NCI-H1694 treated with DMSO at 0.1 percent for 48 hours (cell line): Measurements from ENCODE around the gene ACBD3.
A peak's percentile ranks its signal among the peaks of the same experiment; 100 is the strongest.
"Not testable (repeated sequence)": the region's sequence is repeated elsewhere in the genome, so short reads cannot be mapped to it uniquely, and the experiment has no call there.

ENCODE experiments used
- DNase-seq: peaks from one replicate; lab custom pipeline; 2025; lab: John Stamatoyannopoulos, UW

The ACBD3 gene

DNA sequence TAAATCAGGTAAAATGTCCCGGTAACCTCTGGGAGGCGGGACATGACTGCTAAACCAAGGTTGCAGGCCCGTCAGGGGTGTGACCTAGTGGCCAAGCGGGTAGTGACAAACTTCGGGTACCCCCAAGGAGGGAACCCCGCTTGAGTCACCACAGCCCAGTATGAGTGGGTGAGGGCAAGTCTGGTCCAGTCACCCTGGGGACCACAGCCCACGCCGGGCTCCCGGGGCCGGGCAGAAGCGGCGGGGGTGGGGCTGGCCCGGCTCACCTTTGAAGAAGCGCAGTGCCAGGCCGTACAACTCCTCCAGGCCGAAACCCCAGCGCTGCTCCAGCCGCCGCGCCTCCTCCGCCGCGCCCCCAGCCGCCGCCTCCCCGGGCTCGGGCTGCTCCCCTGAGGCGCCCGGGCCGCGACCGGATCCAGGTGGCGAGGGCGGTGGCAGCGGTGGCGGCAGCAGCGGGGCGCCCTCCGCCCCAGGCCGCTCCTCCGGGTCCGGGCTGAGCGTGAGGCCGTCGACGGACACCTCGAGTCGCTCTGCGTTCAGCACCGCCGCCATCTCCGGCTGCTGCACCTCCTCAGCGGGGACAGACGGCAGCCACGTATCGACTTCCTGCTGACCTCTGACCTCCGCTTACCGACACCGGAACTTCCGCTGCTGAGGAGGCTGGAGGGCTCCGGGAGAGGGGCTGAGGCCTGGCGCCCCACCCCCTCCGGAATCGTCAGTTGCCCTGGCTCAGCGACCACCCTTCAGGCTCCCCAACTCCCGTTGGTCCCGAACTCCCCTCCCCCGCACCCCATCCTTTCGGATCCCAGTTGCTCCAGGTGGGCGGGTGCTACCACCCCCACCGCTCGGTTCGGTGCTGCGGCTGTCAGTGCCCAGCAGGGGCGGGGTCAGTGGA, at the start of gene ACBD3:
ACBD3 (minus strand) TSS at position 618 of the 895 bp plus-strand sequence; CDS start at position 552, 66 bp downstream.
- peak; percentile 83 for DNase-seq

DNA sequence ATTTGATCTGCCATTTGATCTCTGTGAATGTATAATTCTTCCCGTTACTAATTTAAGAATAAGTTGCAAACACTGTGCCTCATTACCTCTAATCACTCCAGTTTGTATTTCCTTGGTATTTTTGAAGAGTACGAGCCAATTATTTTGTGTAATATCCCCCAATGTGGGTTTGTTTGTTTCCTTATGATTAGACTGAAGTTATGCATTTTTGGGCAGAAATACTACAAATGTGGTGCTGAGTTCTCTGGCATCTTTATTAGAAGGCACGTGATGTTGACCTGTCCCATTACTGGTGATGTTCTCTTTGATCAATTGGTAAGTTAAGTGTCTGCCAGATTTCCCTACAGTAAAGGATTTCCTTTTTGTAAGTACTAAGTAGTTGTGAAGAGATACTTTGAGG, 47.3 kb upstream of the ACBD3 start:
- no peak for DNase-seq

DNA sequence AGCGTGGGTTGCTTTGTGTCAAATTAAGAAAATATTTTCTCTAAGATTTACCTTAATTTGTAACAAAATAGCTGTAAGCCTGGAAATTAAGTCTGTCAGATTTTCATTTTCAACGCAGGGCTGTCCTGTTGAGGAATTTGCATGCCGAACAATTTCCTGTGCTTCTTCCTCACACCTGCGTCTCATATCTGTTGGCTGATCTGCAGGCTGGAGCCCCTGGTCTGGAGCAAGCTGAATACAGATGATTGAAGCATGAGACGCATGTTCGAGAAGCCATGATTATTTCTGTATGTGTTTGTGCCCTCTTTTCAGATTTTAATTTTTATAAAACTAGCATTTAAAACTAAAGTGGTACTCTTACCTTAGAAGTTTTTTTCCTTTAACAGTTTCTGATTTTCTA, 46.8 kb upstream of the ACBD3 start:
- DNase-seq = no peak

DNA sequence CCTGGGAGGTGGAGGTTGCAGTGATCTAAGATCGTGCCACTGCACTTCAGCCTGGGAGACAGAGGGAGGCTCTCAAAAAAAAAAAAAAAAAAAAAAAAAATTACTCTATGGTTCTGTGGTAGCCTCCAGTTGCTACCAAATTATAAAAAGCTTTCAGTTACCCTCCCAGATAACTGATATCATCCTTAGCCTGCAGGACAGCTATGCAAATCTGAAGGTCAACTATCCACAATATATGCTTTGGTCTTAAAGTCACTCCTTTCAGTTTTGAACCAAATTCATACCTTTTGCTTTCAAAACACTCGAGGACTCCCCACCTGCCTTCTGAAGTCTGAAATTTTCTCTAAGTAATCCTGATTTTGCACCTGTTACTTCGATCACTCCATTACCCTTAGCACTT, 40.1 kb upstream of the ACBD3 start:
- DNase-seq = no peak

DNA sequence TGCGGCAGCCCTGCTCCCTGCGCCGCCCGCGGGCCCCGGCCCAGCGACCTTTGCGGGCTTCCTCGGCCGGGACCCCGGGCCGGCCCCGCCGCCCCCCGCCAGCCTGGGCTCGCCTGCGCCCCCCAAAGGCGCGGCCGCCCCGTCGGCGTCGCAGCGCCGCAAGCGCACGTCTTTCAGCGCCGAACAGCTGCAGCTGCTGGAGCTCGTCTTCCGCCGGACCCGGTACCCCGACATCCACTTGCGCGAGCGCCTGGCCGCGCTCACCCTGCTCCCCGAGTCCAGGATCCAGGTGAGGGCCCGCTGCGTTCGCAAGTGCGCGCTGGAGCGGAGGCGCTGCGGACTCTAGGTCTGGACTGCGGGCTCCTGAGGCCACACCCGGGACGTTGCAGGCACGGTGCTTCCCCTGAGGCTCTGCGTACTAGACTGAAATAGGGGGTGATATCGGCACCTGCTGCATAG, 37.3 kb upstream of the ACBD3 start:
- DNase-seq = no peak

DNA sequence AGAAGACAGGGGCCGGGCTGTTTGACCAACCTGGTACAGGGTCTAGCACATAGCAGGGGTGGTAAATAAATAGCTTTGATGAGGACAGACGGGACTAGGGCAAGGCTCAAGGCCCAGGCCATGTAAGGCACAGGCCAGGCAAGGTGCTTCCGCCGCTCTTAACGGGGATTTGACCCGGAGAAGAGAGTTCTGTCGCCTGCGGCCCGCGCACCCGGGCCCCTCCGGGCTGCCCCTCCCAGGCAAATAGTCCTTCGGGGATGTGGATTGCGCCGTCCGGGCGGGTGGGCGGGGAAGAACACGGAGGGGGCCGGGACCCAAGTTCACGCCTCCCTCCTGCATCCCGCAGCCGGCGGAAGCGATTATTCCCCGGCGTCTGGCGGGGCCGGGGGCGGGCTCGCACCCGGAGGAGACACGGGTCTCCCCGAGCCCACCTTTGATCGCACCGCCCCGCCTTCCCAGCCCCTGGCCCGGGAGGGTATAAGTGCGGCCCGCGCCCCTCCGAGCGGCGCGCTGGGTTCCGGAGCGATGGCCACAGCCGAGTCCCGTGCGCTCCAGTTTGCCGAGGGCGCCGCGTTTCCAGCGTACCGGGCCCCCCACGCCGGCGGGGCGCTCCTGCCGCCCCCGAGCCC, 36.7 kb upstream of the ACBD3 start, which contains the start of gene MIXL1:
MIXL1 (plus strand) TSS at position 508 of the 629 bp plus-strand sequence; CDS start at position 526, 18 bp downstream.
- no peak for DNase-seq

DNA sequence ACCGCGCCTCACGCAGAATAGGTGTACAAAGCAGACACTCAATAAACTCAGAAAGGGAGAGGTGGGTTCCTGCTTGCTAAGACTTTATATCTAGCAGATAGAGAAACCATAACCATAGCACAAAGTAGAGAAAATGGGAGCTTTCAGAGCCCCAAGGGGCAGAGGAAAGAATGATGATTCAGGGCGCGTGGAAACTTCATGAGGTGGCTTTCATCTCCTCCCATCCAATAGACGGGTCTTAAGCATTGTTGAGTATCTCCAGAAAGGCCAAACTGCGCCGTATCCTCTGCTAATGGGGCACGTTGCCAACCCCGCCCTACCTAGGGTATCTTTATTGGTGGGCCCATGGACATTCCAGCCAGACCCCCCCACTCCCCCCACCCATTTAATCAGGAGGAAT, 36.1 kb upstream of the ACBD3 start:
- no peak for DNase-seq

DNA sequence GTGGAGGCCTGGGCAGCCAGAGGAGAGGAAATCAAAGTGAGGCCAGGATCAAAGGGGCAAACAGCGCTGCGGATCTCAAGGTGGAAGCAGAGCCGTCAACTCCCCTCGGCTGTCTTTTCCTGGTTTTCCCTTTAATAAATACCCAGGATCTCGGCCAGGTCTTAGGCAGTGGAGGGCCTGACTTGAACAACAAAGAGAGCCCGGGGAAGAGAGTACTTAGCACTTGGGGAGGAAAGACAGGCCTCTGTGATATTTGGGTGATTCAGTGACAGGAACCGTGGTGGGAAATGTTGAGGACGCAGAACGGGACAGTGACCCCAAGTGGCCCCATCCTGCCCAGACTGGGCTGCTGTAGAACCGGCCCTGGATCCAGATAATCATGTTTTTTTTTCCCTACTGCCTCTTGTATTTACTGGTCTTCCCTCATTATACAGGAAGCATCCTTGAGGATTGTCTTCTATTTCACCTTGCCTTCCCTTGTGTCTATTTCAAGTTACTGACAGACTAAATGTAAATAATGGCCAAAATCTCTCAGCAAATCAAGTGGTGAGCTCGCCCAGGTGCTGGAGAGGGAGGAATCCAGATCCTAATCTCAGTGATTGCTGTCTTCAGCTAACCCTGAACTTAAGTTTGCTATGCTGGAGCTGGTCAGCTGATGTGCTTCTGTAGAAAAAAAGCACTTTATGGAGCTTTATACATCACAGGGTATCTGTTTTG, 34.1 kb upstream of the ACBD3 start:
- no peak for DNase-seq

DNA sequence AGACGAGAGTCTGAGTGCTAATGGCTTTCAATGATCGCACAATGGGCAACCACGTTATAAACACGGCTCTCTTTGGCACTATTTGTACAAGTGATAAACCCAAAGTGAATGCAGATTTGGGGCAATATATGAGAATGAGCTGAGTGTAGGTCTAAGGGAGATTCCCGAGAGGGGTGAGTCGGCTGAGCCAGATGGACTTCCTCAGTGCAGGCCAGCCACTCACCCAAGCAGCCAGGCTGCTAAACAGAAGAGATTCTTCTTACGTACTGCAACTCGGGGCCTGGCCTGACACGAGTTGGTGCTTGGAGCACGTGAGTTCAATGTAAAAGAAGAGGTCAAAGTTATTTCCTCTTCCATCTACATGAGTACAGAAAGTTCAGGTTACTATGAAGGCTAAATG, 30.7 kb upstream of the ACBD3 start:
- no peak for DNase-seq

DNA sequence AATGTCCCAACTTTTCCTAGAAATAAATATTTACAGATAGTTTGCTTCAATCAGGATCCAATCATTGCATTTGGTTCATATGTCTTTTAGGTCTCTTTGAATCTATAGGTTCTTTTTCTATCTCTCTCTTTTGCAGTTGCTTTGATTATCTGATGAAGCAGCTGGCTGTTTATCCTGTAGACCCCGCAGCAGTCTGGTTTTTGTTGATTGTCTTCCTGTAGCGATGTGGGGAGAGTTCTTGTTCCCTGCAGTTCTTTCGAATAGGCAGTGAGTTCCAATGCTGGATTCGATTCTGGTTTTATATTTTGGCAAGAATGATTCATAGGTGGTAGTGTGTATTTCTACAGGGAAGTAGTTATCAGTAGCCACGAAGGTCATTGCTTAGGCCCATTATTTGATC, 29.5 kb upstream of the ACBD3 start:
- DNase-seq = peak; percentile 28

DNA sequence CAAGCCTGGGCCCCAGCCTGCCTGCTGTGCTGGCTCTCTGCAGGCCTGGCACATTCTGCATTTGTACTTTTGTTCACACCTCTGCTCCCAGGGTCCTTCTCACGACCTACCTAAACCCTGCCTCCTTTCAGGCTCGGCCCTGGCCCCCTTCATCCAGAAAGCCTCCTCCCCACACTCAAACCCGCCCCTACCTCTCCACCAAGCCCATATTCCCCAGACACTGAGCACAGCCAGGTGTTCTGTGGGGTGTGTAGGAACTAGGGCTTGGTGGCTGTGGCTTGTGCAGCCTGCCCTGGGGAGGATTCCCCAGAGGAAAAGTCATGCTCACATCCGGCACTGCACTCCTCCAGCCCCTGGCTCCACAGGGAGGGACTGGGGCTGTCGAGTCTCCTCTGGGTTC, 28.7 kb upstream of the ACBD3 start:
- no peak for DNase-seq

DNA sequence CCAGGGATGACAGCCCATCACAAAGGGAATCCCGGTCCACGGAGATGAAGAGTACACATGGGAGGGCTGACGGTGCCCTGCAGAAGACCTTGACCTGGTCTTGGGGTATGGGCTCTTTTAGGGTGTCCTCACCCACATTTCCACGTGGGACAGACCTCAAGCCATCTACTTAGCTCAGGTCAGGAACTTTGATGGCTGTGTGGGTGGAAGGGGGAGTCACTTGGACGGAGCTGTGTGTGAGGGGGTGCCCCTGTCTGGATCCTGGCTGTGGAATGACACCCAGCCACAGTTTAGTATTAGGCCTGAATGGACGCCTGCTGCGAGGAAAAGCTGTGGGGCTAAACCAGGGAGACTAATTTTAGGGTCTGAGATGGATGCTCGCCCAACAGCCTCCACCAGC, 26.0 kb upstream of the ACBD3 start:
- DNase-seq = no peak

DNA sequence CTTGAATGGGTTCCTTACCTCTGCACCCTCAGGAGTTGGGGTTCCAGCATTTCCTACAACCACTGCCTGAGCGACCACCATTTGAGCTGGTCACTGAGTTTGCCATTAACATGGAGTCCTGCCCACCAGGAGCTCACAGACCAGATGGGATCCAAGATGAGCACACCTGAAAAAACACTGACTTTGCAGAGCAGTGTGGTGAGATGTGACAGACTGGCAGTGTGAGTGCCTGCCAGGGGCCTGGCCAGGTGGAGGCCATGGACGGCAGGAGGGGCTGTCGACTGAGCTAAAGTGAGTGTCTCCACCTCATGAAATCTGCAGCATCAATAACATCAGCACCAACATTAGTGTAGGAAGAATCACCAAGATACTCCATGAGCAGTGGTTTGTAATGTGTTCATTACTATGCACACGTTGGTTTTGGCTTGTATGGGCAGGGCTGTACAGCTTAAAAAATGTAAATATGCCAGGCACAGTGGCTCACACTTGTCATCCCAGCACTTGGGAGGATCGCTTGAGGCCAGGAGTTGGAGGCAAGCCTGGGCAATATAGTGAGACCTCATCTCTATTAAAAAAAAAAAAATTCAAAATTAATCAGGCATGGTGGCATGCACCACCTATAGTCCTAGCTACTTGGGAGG, 24.8 kb upstream of the ACBD3 start:
- no peak for DNase-seq

DNA sequence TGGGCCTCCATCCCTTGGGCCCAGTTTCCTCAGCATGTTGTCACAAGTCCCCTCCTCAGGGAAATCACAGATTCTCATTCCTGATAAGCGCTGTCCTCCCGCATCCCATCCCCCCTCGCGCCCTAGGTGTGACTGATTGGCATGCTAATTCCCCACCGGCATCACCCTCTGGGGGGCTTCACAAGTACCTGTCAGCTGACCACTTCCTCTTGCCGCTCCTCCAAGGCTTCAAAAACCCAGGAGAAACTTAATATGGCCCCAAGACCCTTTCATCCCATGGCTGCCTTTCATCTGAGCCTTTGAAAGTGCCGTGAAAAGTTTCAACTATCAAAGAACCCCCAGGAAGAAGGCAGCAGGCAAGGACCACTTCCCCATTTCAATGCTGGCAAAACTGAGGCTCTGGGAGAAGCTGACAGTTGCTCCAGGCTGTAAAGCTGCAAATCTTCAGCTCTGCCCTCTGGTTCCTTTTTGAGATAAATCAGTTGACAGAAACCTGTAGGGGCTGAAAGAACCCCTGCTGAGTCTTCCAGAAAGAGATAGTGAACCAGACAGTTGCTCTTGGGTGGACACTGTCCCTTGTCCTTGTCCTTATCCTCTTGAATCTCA, 24.1 kb upstream of the ACBD3 start:
- no peak for DNase-seq

DNA sequence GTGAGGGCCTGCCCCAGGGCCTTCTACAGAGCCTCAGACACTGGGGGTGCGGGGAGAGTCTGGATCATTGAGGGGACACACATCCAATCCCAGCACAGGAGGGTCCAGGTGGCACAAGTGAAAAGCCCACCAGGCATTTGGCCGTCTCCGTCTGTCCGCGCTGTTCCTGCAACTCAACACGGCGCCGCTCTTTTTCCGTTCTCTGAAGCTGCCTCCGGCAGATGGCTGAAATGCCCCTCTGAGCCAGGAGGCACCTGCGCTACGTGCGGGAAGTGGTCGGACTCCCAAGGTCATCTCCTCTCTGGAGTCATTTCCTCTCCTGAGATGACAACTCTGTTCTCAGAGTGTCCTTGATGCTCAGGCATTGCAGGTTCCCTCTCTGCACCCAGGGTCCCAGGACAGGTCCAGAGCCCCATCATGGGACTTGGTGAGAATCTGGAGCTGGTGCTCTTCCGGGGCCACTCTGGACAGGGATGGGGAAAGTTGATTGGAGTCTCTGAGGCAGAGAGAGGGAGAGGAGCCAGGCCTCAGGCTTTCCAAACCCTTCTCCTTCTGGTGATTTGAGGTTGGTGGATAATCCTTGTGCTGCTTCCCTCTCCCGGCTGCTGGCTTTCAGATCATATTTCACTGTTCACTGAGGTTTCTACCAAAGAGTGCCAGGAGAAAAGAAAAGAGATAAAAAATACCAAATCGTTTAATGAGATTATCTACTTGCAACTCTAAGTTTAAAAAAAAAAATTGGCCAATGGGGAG, 22.9 kb upstream of the ACBD3 start:
- DNase-seq = no peak

DNA sequence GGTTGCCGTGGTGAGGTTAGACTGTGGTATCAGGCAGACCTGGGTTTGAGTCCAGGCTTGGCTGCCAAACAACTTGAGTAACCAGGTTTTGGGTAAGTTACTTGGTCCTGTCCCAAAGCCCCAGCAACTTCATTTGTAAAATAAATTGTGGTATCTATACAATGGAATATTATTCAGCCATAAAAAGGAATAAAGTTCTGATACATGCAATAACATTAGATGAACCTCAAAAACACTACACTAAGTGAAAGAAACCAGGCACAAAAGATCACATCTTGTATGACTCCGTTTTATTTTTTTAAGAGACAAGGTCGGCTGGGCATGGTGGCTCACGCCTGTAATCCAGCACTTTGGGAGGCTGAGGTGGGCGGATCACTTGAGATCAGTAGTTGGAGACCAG, 20.5 kb upstream of the ACBD3 start:
- DNase-seq = no peak

DNA sequence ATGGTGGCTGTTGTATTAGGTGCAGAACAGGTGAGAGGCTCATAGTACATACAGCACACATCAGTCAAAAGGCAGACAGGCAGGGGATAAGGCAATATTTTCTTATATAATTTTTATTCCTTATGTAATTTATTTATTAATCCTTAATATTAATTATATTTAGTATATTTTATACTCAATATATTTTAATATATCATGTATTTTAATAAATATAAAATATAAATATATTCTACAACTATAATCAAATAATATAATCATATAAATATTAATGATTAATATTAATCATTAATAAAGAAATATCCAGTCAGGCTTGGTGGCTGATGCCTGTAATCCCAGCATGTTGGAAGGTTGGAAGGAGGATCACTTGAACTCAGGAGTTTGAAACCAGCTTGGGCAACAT, 17.7 kb upstream of the ACBD3 start:
- no peak for DNase-seq

DNA sequence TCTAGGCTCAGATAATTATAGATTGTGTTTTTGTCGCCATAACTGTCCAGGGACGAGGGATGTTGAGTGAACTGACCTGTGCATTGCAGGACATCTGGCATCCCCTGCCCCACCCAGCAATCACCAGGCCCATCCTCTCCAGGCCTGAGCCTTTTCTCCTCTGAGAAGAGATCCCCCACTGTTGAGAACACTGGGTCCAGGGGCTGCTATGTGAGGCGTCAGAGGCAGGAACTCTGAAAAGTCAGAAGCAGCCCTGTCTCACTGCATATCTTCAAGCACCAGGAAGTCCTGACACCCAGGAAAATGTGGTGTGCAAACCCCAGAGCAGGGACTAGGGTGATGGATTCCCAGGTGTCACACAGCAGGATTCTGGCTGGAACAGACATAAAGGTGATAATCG, 17.1 kb upstream of the ACBD3 start:
- DNase-seq = no peak

DNA sequence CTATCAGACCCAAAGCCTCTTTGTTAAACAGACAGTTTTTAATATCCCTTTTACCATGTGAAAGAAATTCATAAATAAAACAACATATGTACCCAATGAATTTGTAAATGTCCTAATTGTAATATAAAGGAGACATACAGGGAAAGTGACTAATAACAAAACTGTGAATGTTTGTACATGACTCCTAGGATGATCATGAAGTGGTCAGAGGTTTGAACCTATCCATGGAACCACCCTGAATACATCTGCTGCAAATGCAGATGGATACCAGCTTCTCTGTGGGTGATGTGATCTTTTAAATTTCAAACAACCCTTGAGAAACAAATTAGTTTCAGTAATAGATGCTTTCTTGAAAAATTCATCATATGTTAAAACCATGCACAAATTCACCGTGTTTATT, 16.7 kb upstream of the ACBD3 start:
- no peak for DNase-seq

DNA sequence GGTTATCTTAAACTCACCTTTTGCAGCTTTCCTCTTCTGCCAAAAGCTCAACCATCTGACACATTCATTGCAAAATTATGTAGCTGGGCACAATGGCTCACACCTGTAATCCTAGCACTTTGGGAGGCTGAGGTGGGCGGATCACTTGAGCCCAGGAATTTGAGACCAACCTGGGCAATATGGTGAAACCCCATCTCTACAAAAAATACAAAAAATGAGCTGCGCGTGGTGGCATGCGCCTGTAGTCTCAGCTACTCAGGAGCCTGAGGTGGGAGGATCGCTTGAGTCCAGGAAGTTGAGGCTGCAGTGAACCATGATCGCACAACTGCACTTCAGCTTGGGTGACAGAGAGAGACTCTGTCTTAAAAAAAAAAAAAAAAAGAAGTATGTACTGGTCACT, 16.1 kb upstream of the ACBD3 start:
- DNase-seq = not testable (repeated sequence)

DNA sequence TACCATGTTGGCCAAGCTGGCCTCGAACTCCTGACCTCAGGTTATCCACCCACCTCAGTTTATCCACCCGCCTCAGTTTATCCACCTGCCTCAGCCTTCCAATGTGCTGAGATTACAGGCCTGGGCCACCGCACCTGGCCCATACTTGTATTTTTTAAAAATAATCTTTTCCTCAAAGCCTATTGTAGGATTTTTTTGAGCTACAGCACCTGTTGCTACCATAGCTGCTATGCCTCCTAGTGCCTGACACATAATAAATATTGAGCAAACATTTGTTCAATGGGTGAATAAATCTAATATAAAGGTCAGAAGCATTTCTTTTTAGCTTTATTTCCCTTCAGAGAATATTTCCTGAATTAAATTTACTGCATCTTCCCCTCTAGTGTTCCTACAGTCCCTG, 15.7 kb upstream of the ACBD3 start:
- no peak for DNase-seq
